GM19397 (cell line): ENCODE data around the gene CEP290.
A peak's percentile ranks its signal among the peaks of the same experiment; 100 is the strongest.
"Not testable (repeated sequence)": the region's sequence is repeated elsewhere in the genome, so short reads cannot be mapped to it uniquely, and the experiment has no call there.

ENCODE experiments used
- ATAC-seq: cut with Tn5 transposase; IDR thresholded peaks from one replicate; pipeline ENCODE4 v1.9.1; 2021; ENCODE audit warnings: mild to moderate bottlenecking, moderate library complexity; ENCODE audit not compliant: unreplicated experiment

Gene CEP290

GRCh38 chr12:88044035-88044434 lies 97.9 kb downstream of the CEP290 start:
- no peak for ATAC-seq

GRCh38 chr12:88037770-88038169 lies 104.1 kb downstream of the CEP290 start:
- no peak for ATAC-seq

- no peak for ATAC-seq
These were observed 105.4 kb downstream of the CEP290 start for GRCh38 chr12:88036353-88036965.

- peak; percentile 12 for ATAC-seq
These were observed 106.0 kb downstream of the CEP290 start for GRCh38 chr12:88035907-88036289.

GRCh38 chr12:88035271-88035906 lies 106.5 kb downstream of the CEP290 start:
- peak; percentile 100 for ATAC-seq

- not testable (repeated sequence) for ATAC-seq
These were observed 110.7 kb downstream of the CEP290 start for GRCh38 chr12:88031161-88031560.

GRCh38 chr12:88029093-88029665 lies 112.7 kb downstream of the CEP290 start, which contains the start of gene C12orf50:
C12orf50 (minus strand) TSS chr12:88029401; CDS start chr12:88026962, 2,439 bp downstream.
- ATAC-seq = no peak

GRCh38 chr12:88026196-88026595 lies 115.7 kb downstream of the CEP290 start:
- no peak for ATAC-seq

- ATAC-seq = no peak
These were observed 123.9 kb downstream of the CEP290 start for GRCh38 chr12:88017964-88018363.

GRCh38 chr12:88015825-88016224 lies 126.1 kb downstream of the CEP290 start:
- no peak for ATAC-seq

GRCh38 chr12:88011755-88012154 lies 130.1 kb downstream of the CEP290 start:
- no peak for ATAC-seq

- ATAC-seq = no peak
These were observed 135.5 kb downstream of the CEP290 start for GRCh38 chr12:88006351-88006750.

GRCh38 chr12:88001327-88001726 lies 140.6 kb downstream of the CEP290 start:
- no peak for ATAC-seq
